ENCODE measurements around the gene SH2D3A. TPM values are rescaled to one million over a fixed set of nuclear protein-coding genes. Genes with fewer than 3 reads are reported as not detected.

The SH2D3A gene
- total and polyA plus RNA-seq, 2 of the 8 experiments (the other 6 are each of a cell fraction or from before 2014, with no cell fraction given), result 14.5 to 22.1 TPM

DNA sequence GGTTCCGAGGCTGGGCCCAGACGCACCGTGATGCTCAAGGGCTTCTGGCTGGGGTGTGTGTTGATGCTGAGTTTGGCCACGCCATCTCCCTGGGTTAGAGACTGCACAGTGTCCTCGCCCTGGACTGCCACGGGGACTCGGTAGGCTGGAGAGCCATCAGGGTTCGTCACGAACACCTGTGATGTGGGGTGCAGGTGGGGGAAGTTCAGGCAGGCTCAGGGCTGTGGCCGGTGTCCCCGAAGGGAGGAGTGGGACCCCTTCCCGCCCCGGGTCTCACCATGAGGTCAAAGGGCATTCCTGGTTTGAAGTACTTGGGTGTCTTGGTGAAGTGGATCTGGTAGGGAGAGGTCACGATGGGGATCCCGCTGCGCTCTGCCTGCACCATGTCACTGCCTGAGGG lies 55.0 kb downstream of the SH2D3A start:
- H2BK20ac ChIP-seq (ENCODE audit: low read length), result no peak overlapping the region
- no peak overlapping the region for H2AK5ac ChIP-seq (ENCODE audit: low read depth, low read length)
- H3K36me3 ChIP-seq (ENCODE audit: control insufficient read depth in 2 of 4, insufficient read depth in 4 of 4, low read length in 3 of 4), result no peaks in the 10 kb centered on the region
- no peak overlapping the region for H3K56ac ChIP-seq (replicated peaks; ENCODE audit: insufficient read length, low read depth, low read length)
- H3K27ac ChIP-seq (ENCODE audit: low read depth, low read length), result no peak overlapping the region
- H4K20me1 ChIP-seq (replicated peaks in 1 of 2; ENCODE audit: control insufficient read depth in 1 of 2, insufficient read depth in 2 of 2, low read length in 2 of 2), result peaks cover 0 to under 1% of the 10 kb centered on the region in 2 experiments
- H3K23ac ChIP-seq (ENCODE audit: insufficient read length), result no peak overlapping the region
- H3K9me3 ChIP-seq (ENCODE audit: insufficient read depth in 2 of 2, low read depth in 1 of 2, low read length in 1 of 2), result no peaks in the 10 kb centered on the region
- ChIA-PET POLR2A (ENCODE audit: partially characterized antibody) (no interaction called here), CTCF (ENCODE audit: partially characterized antibody) (interaction anchor here (1.2 kb wide), 1 partner anchor 25 kb away, joined by 3 read pairs; the partner anchor contains the start of gene GPR108)
- no peak overlapping the region for H3K14ac ChIP-seq (ENCODE audit: insufficient read length)
- 89% methylated on average over 14 of the region's 16 CpGs; no CpG with 5 or more reads in 1 of the 2 experiments for WGBS, 2 experiments (ENCODE audit: extremely low coverage in 1 of 2, insufficient coverage in 1 of 2, insufficient read length in 1 of 2, insufficient replicate concordance in 2 of 2, low coverage in 1 of 2, low lambda C conversion rate in 2 of 2, missing lambda C conversion rate in 1 of 2)
- H3K79me2 ChIP-seq (ENCODE audit: control insufficient read depth in 1 of 2, insufficient read depth in 2 of 2, low read length in 2 of 2), result no peaks in the 10 kb centered on the region
- FAIRE-seq, result no peak
- no peak overlapping the region for H4K91ac ChIP-seq (replicated peaks; ENCODE audit: insufficient read length, low read length)
- H3K18ac ChIP-seq (ENCODE audit: extremely low read depth, low read length), result no peak overlapping the region
- no peak overlapping the region for H3K4me3 ChIP-seq (ENCODE audit: extremely low read depth in 1 of 4, insufficient read depth in 2 of 4, low read depth in 3 of 4, low read length in 4 of 4)
- H2BK12ac ChIP-seq (ENCODE audit: low read depth, low read length), result no peak overlapping the region
- no peak overlapping the region for H2BK120ac ChIP-seq (replicated peaks; ENCODE audit: low read depth, low read length)
- H3K23me2 ChIP-seq (ENCODE audit: low read depth, low read length), result peaks cover 9% of the 10 kb centered on the region
- H2BK5ac ChIP-seq (ENCODE audit: low read depth, low read length), result no peak overlapping the region
- peaks cover 0 to 12% (median 2%) of the 10 kb centered on the region in 4 experiments; a peak in 4 of 7 replicates for H3K4me1 ChIP-seq (replicated peaks in 1 of 4; ENCODE audit: control insufficient read depth in 3 of 4, insufficient read depth in 4 of 4, low read length in 3 of 4)
- H4K5ac ChIP-seq (ENCODE audit: insufficient read length, low read depth, low read length), result no peak overlapping the region
- no peak for DNase-seq (ENCODE audit: low read depth in 1 of 2, low spot score in 2 of 2)
- no peak overlapping the region for H2BK15ac ChIP-seq (ENCODE audit: low read length)
- no peak overlapping the region for H2AFZ ChIP-seq (ENCODE audit: low read length)
- H3K79me1 ChIP-seq (ENCODE audit: low read depth, low read length), result no peaks in the 10 kb centered on the region
- H3K27me3 ChIP-seq (replicated peaks in 1 of 4; ENCODE audit: control insufficient read depth in 3 of 4, extremely low read depth in 1 of 4, insufficient read depth in 3 of 4, low read length in 3 of 4), result peaks cover 0 to 22% (median 18%) of the 10 kb centered on the region in 4 experiments; a peak in 6 of 7 replicates
- TF ChIP-seq SP2 (IDR thresholded peaks at IDR 0.05; ENCODE audit: low read length), result no peak
- no peak overlapping the region for H3K9ac ChIP-seq (replicated peaks in 1 of 4; ENCODE audit: extremely low read depth in 1 of 4, low read depth in 3 of 4, low read length in 3 of 4)
- no peak overlapping the region for H3K4ac ChIP-seq (replicated peaks; ENCODE audit: insufficient read length, low read depth, low read length)
- H4K8ac ChIP-seq (ENCODE audit: extremely low read depth, insufficient read depth, low read length), result no peak overlapping the region
- H3K4me2 ChIP-seq (ENCODE audit: insufficient read depth in 1 of 2, low read depth in 2 of 2, low read length in 2 of 2), result no peak overlapping the region

Data from H1 (cell line).